Stimulated activated CD4-positive, alpha-beta T cell treated with anti-CD3 and anti-CD28 coated beads, TNF-alpha, amount 100 ng/mL, for 48 hours (primary cell): ENCODE measurements around the gene LYPD6B.

Experiments used
- DNase-seq, 3 donors: peaks; one replicate each; pipeline ENCODE4 v3.0.0-alpha.2; 2020; ENCODE audit warnings: low read depth in 3 of 3

LYPD6B gene

GRCh38 chr2:149112068-149112467 lies 73.6 kb downstream of the LYPD6B start:
- DNase-seq = no peak

- no peak for DNase-seq
These were observed 74.2 kb downstream of the LYPD6B start for GRCh38 chr2:149112713-149113112.

- DNase-seq = no peak
These were observed 77.3 kb downstream of the LYPD6B start for GRCh38 chr2:149115781-149116180.

GRCh38 chr2:149119368-149119767 lies 80.9 kb downstream of the LYPD6B start:
- DNase-seq = no peak

- no peak for DNase-seq
These were observed 84.0 kb downstream of the LYPD6B start for GRCh38 chr2:149122516-149122915.

- DNase-seq = no peak
These were observed 86.7 kb downstream of the LYPD6B start for GRCh38 chr2:149125031-149125725.

- no peak for DNase-seq
These were observed 90.9 kb downstream of the LYPD6B start for GRCh38 chr2:149129433-149129832.

- no peak for DNase-seq
These were observed 93.8 kb downstream of the LYPD6B start for GRCh38 chr2:149132339-149132738.

- DNase-seq = no peak
These were observed 94.4 kb downstream of the LYPD6B start for GRCh38 chr2:149132901-149133300.

- DNase-seq = no peak
These were observed 95.9 kb downstream of the LYPD6B start for GRCh38 chr2:149134335-149134923.

GRCh38 chr2:149136111-149136510 lies 97.6 kb downstream of the LYPD6B start:
- no peak for DNase-seq

- DNase-seq = no peak
These were observed 102.5 kb downstream of the LYPD6B start for GRCh38 chr2:149141046-149141445.

- no peak for DNase-seq
These were observed 105.2 kb downstream of the LYPD6B start for GRCh38 chr2:149143734-149144133.

GRCh38 chr2:149145314-149146295 lies 107.1 kb downstream of the LYPD6B start:
- DNase-seq = no peak

GRCh38 chr2:149146876-149147275 lies 108.4 kb downstream of the LYPD6B start:
- no peak for DNase-seq

- DNase-seq = no peak
These were observed 109.9 kb downstream of the LYPD6B start for GRCh38 chr2:149148194-149149006.

GRCh38 chr2:149149007-149149297 lies 110.5 kb downstream of the LYPD6B start:
- DNase-seq = no peak

- DNase-seq = no peak
These were observed 114.0 kb downstream of the LYPD6B start for GRCh38 chr2:149152469-149152953.

- no peak for DNase-seq
These were observed 116.9 kb downstream of the LYPD6B start for GRCh38 chr2:149155196-149155969.

GRCh38 chr2:149155988-149156387 lies 117.5 kb downstream of the LYPD6B start:
- DNase-seq = no peak
